GM12891 (cell line): ENCODE measurements around the gene FAM83G.
"Not testable (repeated sequence)": the region's sequence is repeated elsewhere in the genome, so short reads cannot be mapped to it uniquely, and the experiment has no call there.

Experiments
- POLR2A ChIP-seq: IDR thresholded peaks from 2 replicates; pipeline ENCODE4 v1.6.1; 2011; ENCODE audit warnings: low read depth, low read length, control low read depth
- POLR2AphosphoS5 ChIP-seq: IDR thresholded peaks from 2 replicates; pipeline ENCODE4 v1.6.1; 2011; ENCODE audit warnings: low read depth, low read length, control low read depth
- POU2F2 ChIP-seq: IDR thresholded peaks from 2 replicates; pipeline ENCODE4 v1.6.1; 2011; ENCODE audit warnings: low read depth, mild to moderate bottlenecking, control low read depth, low read length, moderate library complexity

DNA sequence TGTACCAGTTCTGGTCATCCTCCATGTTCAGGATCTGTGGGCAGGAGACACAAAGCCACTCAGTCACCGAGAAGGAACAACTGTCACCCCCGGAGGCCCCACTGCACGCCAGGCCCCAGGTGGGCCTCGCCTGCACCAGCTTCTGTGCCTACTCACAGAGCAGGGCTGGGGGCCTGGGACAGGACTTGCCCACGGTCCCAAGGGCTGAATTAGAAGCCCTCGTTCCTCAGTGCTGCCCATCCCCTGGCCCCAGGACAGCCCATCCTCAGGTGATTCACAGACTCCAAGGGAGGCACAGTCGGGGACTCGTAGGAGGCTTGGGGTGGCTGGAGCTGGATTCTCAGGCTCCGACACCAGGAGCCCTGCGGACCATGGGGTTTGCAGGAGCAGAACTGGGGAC is 37.3 kb upstream of the FAM83G start:
- not testable (repeated sequence) for TF ChIP-seq POLR2A, POU2F2, POLR2AphosphoS5
